H1 (cell line): ENCODE measurements around the gene KRABD2.
A peak's percentile ranks its signal among the peaks of the same experiment; 100 is the strongest.

Experiments
- CTCF ChIA-PET: fragments of 300-600 bp; sonication (Branson Sonifier 250); formaldehyde crosslinking; loops from one replicate; lab custom pipeline; 2021; ENCODE audit not compliant: partially characterized antibody; lab: Charles Lee
- POLR2A ChIA-PET: fragments of 300-600 bp; sonication (Branson Sonifier 250); formaldehyde crosslinking; loops from one replicate; lab custom pipeline; 2021; ENCODE audit warnings: inconsistent platforms; ENCODE audit not compliant: partially characterized antibody; lab: Charles Lee
- DNase-seq, 2 experiments: peaks; one replicate each; pipeline versions ENCODE4 v3.0.0 to v3.0.0-alpha.2; 2010 to 2022; ENCODE audit warnings: low spot score in 2 of 2, low read depth in 1 of 2, mixed read lengths in 1 of 2
- FAIRE-seq: peaks from 2 replicates; lab custom pipeline; 2011; peaks lifted over from hg19 to GRCh38; lab: Jason Lieb, UNC
- H2AFZ ChIP-seq: 2 replicates; pipeline ENCODE4 v1.8.1; 2012; ENCODE audit warnings: low read length, inconsistent platforms
- H2AK5ac ChIP-seq: 2 replicates; pipeline ENCODE4 v1.6.1; 2013; ENCODE audit warnings: low read depth, low read length
- H2BK120ac ChIP-seq: replicated peaks from 2 replicates; pipeline ENCODE3; 2013; ENCODE audit warnings: low read depth, low read length, inconsistent platforms
- H2BK12ac ChIP-seq: 2 replicates; pipeline ENCODE4 v1.6.1; 2013; ENCODE audit warnings: low read depth, low read length
- H2BK15ac ChIP-seq: 2 replicates; pipeline ENCODE4 v1.6.1; 2013; ENCODE audit warnings: low read length
- H2BK20ac ChIP-seq: 2 replicates; pipeline ENCODE4 v1.6.1; 2013; ENCODE audit warnings: low read length
- H2BK5ac ChIP-seq: 2 replicates; pipeline ENCODE4 v1.6.1; 2013; ENCODE audit warnings: low read depth, low read length
- H3K14ac ChIP-seq: 2 replicates; pipeline ENCODE4 v1.6.1; 2013; ENCODE audit warnings: inconsistent platforms; ENCODE audit not compliant: insufficient read length
- H3K18ac ChIP-seq: 2 replicates; pipeline ENCODE4 v1.6.1; 2013; ENCODE audit warnings: low read length; ENCODE audit errors: extremely low read depth
- H3K23ac ChIP-seq: 2 replicates; pipeline ENCODE4 v1.6.1; 2013; ENCODE audit warnings: inconsistent platforms; ENCODE audit not compliant: insufficient read length
- H3K23me2 ChIP-seq: 2 replicates; pipeline ENCODE4 v1.6.1; 2013; ENCODE audit warnings: low read depth, low read length
- H3K27ac ChIP-seq: 2 replicates; pipeline ENCODE4 v1.6.1; 2011; ENCODE audit warnings: low read depth, low read length, inconsistent platforms
- H3K27me3 ChIP-seq, 4 experiments: replicated peaks in 1 of 4; 1 replicate in 1 of 4; 2 replicates in 3 of 4; pipeline versions ENCODE4 v1.6.1 to v1.8.1; 2011 to 2013; ENCODE audit warnings: low read length in 3 of 4, mild to moderate bottlenecking in 3 of 4, inconsistent platforms in 2 of 4, mixed read lengths in 2 of 4, moderate library complexity in 1 of 4; ENCODE audit not compliant: control insufficient read depth in 3 of 4, insufficient read depth in 3 of 4; ENCODE audit errors: extremely low read depth in 1 of 4
- H3K36me3 ChIP-seq, 4 experiments: 2 replicates each; pipeline versions ENCODE4 v1.6.1 to v1.8.1; 2011 to 2013; ENCODE audit warnings: mild to moderate bottlenecking in 4 of 4, low read length in 3 of 4, moderate library complexity in 2 of 4, control low read depth in 1 of 4, inconsistent platforms in 1 of 4; ENCODE audit not compliant: insufficient read depth in 4 of 4, control insufficient read depth in 2 of 4
- H3K4ac ChIP-seq: replicated peaks from 2 replicates; pipeline ENCODE3; 2013; ENCODE audit warnings: low read length, low read depth, mixed read lengths, inconsistent platforms; ENCODE audit not compliant: insufficient read length
- H3K4me1 ChIP-seq, 4 experiments: replicated peaks in 1 of 4; 1 replicate in 1 of 4; 2 replicates in 3 of 4; pipeline versions ENCODE4 v1.6.1 to v1.8.1; 2011 to 2013; ENCODE audit warnings: low read length in 3 of 4, inconsistent platforms in 2 of 4, mixed read lengths in 1 of 4; ENCODE audit not compliant: insufficient read depth in 4 of 4, control insufficient read depth in 3 of 4
- H3K4me2 ChIP-seq, 2 experiments: 2 replicates each; pipeline versions ENCODE4 v1.6.1 to v1.8.1; 2011 to 2013; ENCODE audit warnings: low read depth in 2 of 2, low read length in 2 of 2, control low read depth in 1 of 2, inconsistent platforms in 1 of 2, mild to moderate bottlenecking in 1 of 2; ENCODE audit not compliant: insufficient read depth in 1 of 2
- H3K4me3 ChIP-seq, 4 experiments: fragments of 200-600, 300-600 bp in 1 of 4; sonication (generic), shearing (Covaris generic), sonication (Bioruptor Twin) in 1 of 4; 2 replicates each; pipeline versions ENCODE4 v1.5.1 to v1.8.1; 2011 to 2016; ENCODE audit warnings: low read length in 4 of 4, low read depth in 3 of 4, control low read depth in 2 of 4, inconsistent platforms in 2 of 4, mild to moderate bottlenecking in 2 of 4, mixed read lengths in 1 of 4, moderate library complexity in 1 of 4; ENCODE audit not compliant: insufficient read depth in 2 of 4; ENCODE audit errors: extremely low read depth in 1 of 4
- H3K56ac ChIP-seq: replicated peaks from 2 replicates; pipeline ENCODE3; 2013; ENCODE audit warnings: low read depth, mild to moderate bottlenecking, mixed read lengths, low read length, inconsistent platforms; ENCODE audit not compliant: insufficient read length
- H3K79me1 ChIP-seq: 2 replicates; pipeline ENCODE4 v1.6.1; 2013; ENCODE audit warnings: low read depth, low read length, control low read depth
- H3K79me2 ChIP-seq, 2 experiments: 2 replicates each; pipeline versions ENCODE4 v1.6.1 to v1.8.1; 2012 to 2013; ENCODE audit warnings: low read length in 2 of 2, mild to moderate bottlenecking in 2 of 2, inconsistent platforms in 1 of 2; ENCODE audit not compliant: insufficient read depth in 2 of 2, control insufficient read depth in 1 of 2
- H3K9ac ChIP-seq, 4 experiments: replicated peaks in 1 of 4; 1 replicate in 1 of 4; 2 replicates in 3 of 4; pipeline versions ENCODE4 v1.6.1 to v1.8.1; 2011 to 2013; ENCODE audit warnings: low read depth in 3 of 4, low read length in 3 of 4, control low read depth in 2 of 4, mild to moderate bottlenecking in 2 of 4, moderate library complexity in 2 of 4, inconsistent platforms in 1 of 4; ENCODE audit errors: extremely low read depth in 1 of 4
- H3K9me3 ChIP-seq, 2 experiments: 2 replicates each; pipeline versions ENCODE4 v1.6.1 to v1.8.1; 2012 to 2013; ENCODE audit warnings: mild to moderate bottlenecking in 2 of 2, moderate library complexity in 2 of 2, control low read depth in 1 of 2, inconsistent platforms in 1 of 2, low read depth in 1 of 2, low read length in 1 of 2, mixed read lengths in 1 of 2; ENCODE audit not compliant: insufficient read depth in 2 of 2
- H4K20me1 ChIP-seq, 2 experiments: replicated peaks in 1 of 2; 2 replicates each; pipeline versions ENCODE3 to v1.8.1; 2011 to 2013; ENCODE audit warnings: inconsistent platforms in 2 of 2, low read length in 2 of 2, mild to moderate bottlenecking in 1 of 2; ENCODE audit not compliant: insufficient read depth in 2 of 2, control insufficient read depth in 1 of 2
- H4K5ac ChIP-seq: 2 replicates; pipeline ENCODE4 v1.6.1; 2013; ENCODE audit warnings: low read length, low read depth, mixed read lengths, inconsistent platforms; ENCODE audit not compliant: insufficient read length
- H4K8ac ChIP-seq: 2 replicates; pipeline ENCODE4 v1.8.0; 2013; ENCODE audit warnings: mild to moderate bottlenecking, moderate library complexity, low read length, inconsistent platforms; ENCODE audit not compliant: insufficient read depth; ENCODE audit errors: extremely low read depth
- H4K91ac ChIP-seq: replicated peaks from 2 replicates; pipeline ENCODE3; 2013; ENCODE audit warnings: low read length, mixed read lengths, inconsistent platforms; ENCODE audit not compliant: insufficient read length
- BCL11A ChIP-seq, 2 experiments: IDR thresholded peaks; one replicate each; pipeline ENCODE4 v1.6.1; 2011; ENCODE audit warnings: low read depth in 2 of 2, low read length in 2 of 2, mild to moderate bottlenecking in 2 of 2
- CTBP2 ChIP-seq: IDR thresholded peaks from 2 replicates; pipeline ENCODE4 v1.7.0; 2011; ENCODE audit warnings: borderline replicate concordance, mild to moderate bottlenecking, moderate library complexity, mixed read lengths, low read length; ENCODE audit not compliant: insufficient read depth, insufficient read length
- HDAC6 ChIP-seq: IDR thresholded peaks from one replicate; pipeline ENCODE4 v1.7.1; 2012; ENCODE audit warnings: low read depth, mild to moderate bottlenecking, inconsistent platforms, low read length, moderate library complexity
- MAFK ChIP-seq: IDR thresholded peaks from 2 replicates; pipeline ENCODE4 v1.6.1; 2012; ENCODE audit warnings: low read depth, mild to moderate bottlenecking, improper control_type of control experiment, low read length
- NANOG ChIP-seq: IDR thresholded peaks from 2 replicates; pipeline ENCODE4 v1.6.1; 2011; ENCODE audit warnings: low read length, low read depth, mild to moderate bottlenecking, inconsistent platforms; ENCODE audit not compliant: insufficient read depth, poor library complexity, severe bottlenecking
- NRF1 ChIP-seq: IDR thresholded peaks from 2 replicates; pipeline ENCODE4 v1.6.1; 2011; ENCODE audit warnings: mild to moderate bottlenecking, low read depth, low read length, improper control_type of control experiment
- PHF8 ChIP-seq: fragments of 200-600 bp; sonication (generic); conservative IDR thresholded peaks from 2 replicates; pipeline ENCODE4 v1.7.1; 2012; ENCODE audit warnings: low read depth, mild to moderate bottlenecking, inconsistent platforms, low read length, moderate library complexity
- SP2 ChIP-seq: IDR thresholded peaks from 2 replicates; pipeline ENCODE4 v1.6.1; 2012; ENCODE audit warnings: mild to moderate bottlenecking, low read length, inconsistent platforms
- TCF12 ChIP-seq: IDR thresholded peaks from 2 replicates; pipeline ENCODE4 v1.6.1; 2011; ENCODE audit warnings: low read depth, mild to moderate bottlenecking, low read length
- WGBS, 2 experiments: shearing (Covaris generic) in 1 of 2; methylation state at CpG; one replicate each; pipeline versions ENCODE4 v1.1.6 to v1.1.7; 2013 to 2015; ENCODE audit warnings: low lambda C conversion rate in 2 of 2, mixed read lengths in 2 of 2, inconsistent platforms in 1 of 2, low coverage in 1 of 2, missing lambda C conversion rate in 1 of 2; ENCODE audit not compliant: insufficient replicate concordance in 2 of 2, insufficient coverage in 1 of 2, insufficient read length in 1 of 2; ENCODE audit errors: extremely low coverage in 1 of 2, missing lambda C conversion rate in 1 of 2; 5-methylcytosine and 5-hydroxymethylcytosine counted together
- TF ChIP-seq, protein P1 (sequence below): IDR thresholded peaks from 2 replicates; pipeline ENCODE4 v1.6.1; 2012; ENCODE audit warnings: low read length, inconsistent platforms

The KRABD2 gene

DNA sequence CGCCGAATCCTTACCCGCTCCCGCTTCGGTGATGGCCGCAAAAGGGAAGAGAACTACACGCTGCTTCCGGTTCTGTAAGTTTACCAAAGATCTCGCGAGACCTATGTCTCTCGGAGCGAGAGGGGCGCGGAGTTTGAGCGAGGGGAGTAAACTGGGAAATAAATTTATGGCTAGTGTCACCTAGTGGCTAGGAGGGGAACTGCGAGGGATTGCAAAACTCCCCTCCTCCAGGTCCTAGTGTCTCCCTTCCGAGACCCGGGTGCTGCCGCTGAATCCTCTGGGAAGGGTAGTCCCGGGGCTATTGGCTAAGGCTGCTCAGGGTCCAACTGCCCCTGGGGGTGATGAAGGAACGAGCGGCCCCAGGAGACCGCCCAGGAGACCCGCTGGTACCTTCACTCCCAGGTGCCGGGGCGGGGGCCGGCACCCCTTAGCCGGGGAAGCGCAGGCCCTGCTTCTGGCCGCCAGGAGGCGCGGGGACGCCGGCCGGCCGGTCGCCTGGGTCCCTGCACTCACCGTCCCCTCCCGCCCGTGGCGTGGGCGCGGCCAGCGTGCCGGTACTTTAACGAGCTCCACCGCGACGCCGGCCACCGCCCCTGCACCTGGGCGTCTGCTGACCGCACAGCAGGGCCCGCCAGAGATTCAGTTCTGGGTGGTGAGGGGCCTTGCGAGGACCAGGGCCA lies 6.8 kb upstream of the KRABD2 start, which contains the start of gene RPL26:
Gene RPL26, minus strand, starts transcription at position 51 of the 680 bp plus-strand sequence. CDS start 883 bp downstream, outside the sequence.
- Histone ChIP-seq H2BK120ac (no peak within 1 kb of the TSS), H3K9me3 (no peaks in the 10 kb centered on the region), H3K14ac (no peak within 1 kb of the TSS), H3K4me1 (peaks cover 0 to 12% (median 4%) of the 10 kb centered on the region in 4 experiments; a peak in 5 of 7 replicates), H2BK12ac (no peak within 1 kb of the TSS), H3K23ac (no peak within 1 kb of the TSS), H3K79me1 (0 out of 2 replicates have a peak, but pooled peaks cover 2% of the 10 kb centered on the region), H2BK5ac (peak within 1 kb of the TSS; percentile 82), H3K4ac (no peak within 1 kb of the TSS), H2BK15ac (no peak within 1 kb of the TSS), H3K27ac (peak within 1 kb of the TSS; percentile 76), H2AFZ (no peak within 1 kb of the TSS), H2AK5ac (no peak within 1 kb of the TSS), H4K5ac (peak within 1 kb of the TSS; percentile 71), H2BK20ac (no peak within 1 kb of the TSS), H4K8ac (peak within 1 kb of the TSS; percentile 98; the same call in 1 of the 2 replicates), H3K56ac (peak within 1 kb of the TSS; percentile 62), H3K23me2 (peaks cover 9% of the 10 kb centered on the region; the same call in 1 of the 2 replicates), H4K91ac (peak within 1 kb of the TSS; percentile 62), H3K36me3 (peaks cover 25 to 39% (median 32%) of the 10 kb centered on the region in 4 experiments), H3K9ac (peak within 1 kb of the TSS; percentile 92 to 98 (median 96)), H3K4me2 (peak within 1 kb of the TSS; percentile 80 to 87), H3K4me3 (peak within 1 kb of the TSS; percentile 91 to 100 (median 98)), H3K27me3 (no peaks in the 10 kb centered on the region), H3K79me2 (peaks cover 13 to 37% of the 10 kb centered on the region in 2 experiments; a peak in 3 of 4 replicates), H4K20me1 (peaks cover 10 to 16% of the 10 kb centered on the region in 2 experiments), H3K18ac (peak within 1 kb of the TSS; percentile 93)
- ChIA-PET CTCF (interaction anchor here (0.7 to 1.5 kb wide), 18 partner anchors 10 to 402 kb away, joined by 3 to 16 read pairs (median 3); partner anchors contain the start of genes RNF222 and SLC25A35), POLR2A (interaction anchor here (0.5 to 4.6 kb wide), 36 partner anchors 8 to 389 kb away, joined by 3 to 51 read pairs (median 6); partner anchors contain the start of genes CTC1, NDEL1 and RNF222)
- peak; percentile 96 to 97 for DNase-seq
- peak; percentile 89 for FAIRE-seq
- 2% methylated on average over 54 of the region's 55 CpGs; no CpG with 5 or more reads in 1 of the 2 experiments for WGBS, 2 experiments
- TF ChIP-seq PHF8 (peak; percentile 59; the same call in 1 of the 2 replicates), TCF12 (no peak), NANOG (peak; percentile 6), HDAC6 (no peak), SP2 (peak; percentile 30; the same call in 1 of the 2 replicates), CTBP2 (no peak), MAFK (no peak), BCL11A (IDR thresholded peaks at IDR 0.05; ENCODE audit: low read depth in 2 of 2, low read length in 2 of 2) (no peak), NRF1 (no peak)
- TF ChIP-seq, protein P1, sequence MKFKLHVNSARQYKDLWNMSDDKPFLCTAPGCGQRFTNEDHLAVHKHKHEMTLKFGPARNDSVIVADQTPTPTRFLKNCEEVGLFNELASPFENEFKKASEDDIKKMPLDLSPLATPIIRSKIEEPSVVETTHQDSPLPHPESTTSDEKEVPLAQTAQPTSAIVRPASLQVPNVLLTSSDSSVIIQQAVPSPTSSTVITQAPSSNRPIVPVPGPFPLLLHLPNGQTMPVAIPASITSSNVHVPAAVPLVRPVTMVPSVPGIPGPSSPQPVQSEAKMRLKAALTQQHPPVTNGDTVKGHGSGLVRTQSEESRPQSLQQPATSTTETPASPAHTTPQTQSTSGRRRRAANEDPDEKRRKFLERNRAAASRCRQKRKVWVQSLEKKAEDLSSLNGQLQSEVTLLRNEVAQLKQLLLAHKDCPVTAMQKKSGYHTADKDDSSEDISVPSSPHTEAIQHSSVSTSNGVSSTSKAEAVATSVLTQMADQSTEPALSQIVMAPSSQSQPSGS = no peak; the same call in 1 of the 2 replicates
